CD14-positive monocyte (primary cell): ENCODE measurements around the gene NTRK3. TPM values are rescaled to one million over a fixed set of nuclear protein-coding genes. Genes with fewer than 3 reads are reported as not detected.

Experiments used
- DNase-seq, 3 donors: peaks; one replicate each; pipeline ENCODE4 v3.0.0-alpha.2; 2011 to 2022
- H2AFZ ChIP-seq: 2 replicates; pipeline ENCODE4 v1.6.0; 2012; ENCODE audit warnings: mild to moderate bottlenecking, low read depth, low read length, inconsistent platforms; ENCODE audit not compliant: insufficient read depth, poor library complexity, severe bottlenecking
- H3K27ac ChIP-seq, 2 donors: 1 replicate in 1 of 2; 2 replicates in 1 of 2; pipeline ENCODE4 v1.5.1; 2012 to 2013; ENCODE audit warnings: low read length in 2 of 2, control low read depth in 1 of 2, inconsistent platforms in 1 of 2, low read depth in 1 of 2, mild to moderate bottlenecking in 1 of 2
- H3K27me3 ChIP-seq, 2 donors: one replicate each; pipeline versions ENCODE4 v1.6.0 to v1.6.1; 2011 to 2013; ENCODE audit warnings: low read length in 2 of 2; ENCODE audit not compliant: control insufficient read depth in 2 of 2, insufficient read depth in 2 of 2
- H3K36me3 ChIP-seq, 2 donors: replicated peaks in 1 of 2; 1 replicate in 1 of 2; 2 replicates in 1 of 2; pipeline versions ENCODE4 v1.5.1 to v1.6.1; 2012 to 2013; ENCODE audit warnings: low read length in 2 of 2, control low read depth in 1 of 2, inconsistent platforms in 1 of 2, mild to moderate bottlenecking in 1 of 2; ENCODE audit not compliant: insufficient read depth in 2 of 2, control insufficient read depth in 1 of 2
- H3K4me1 ChIP-seq, 2 donors: 1 replicate in 1 of 2; 2 replicates in 1 of 2; pipeline versions ENCODE4 v1.5.1 to v1.6.1; 2012 to 2013; ENCODE audit warnings: low read length in 2 of 2, control low read depth in 1 of 2, inconsistent platforms in 1 of 2, mild to moderate bottlenecking in 1 of 2, moderate library complexity in 1 of 2; ENCODE audit not compliant: insufficient read depth in 2 of 2, control insufficient read depth in 1 of 2
- H3K4me2 ChIP-seq: replicated peaks from 2 replicates; pipeline ENCODE3; 2012; ENCODE audit warnings: low read length, moderate library complexity, mild to moderate bottlenecking; ENCODE audit not compliant: poor library complexity, severe bottlenecking; ENCODE audit errors: extremely low read depth
- H3K4me3 ChIP-seq, 3 experiments: fragments of 200-600 bp in 1 of 3; sonication (generic) in 1 of 3; replicated peaks in 1 of 3; 1 replicate in 2 of 3; 2 replicates in 1 of 3; pipeline ENCODE4 v1.5.1; 2011 to 2013; ENCODE audit warnings: low read length in 3 of 3, mild to moderate bottlenecking in 3 of 3, control low read depth in 2 of 3, low read depth in 2 of 3, inconsistent platforms in 1 of 3, moderate library complexity in 1 of 3
- H3K79me2 ChIP-seq: 2 replicates; pipeline ENCODE4 v1.6.0; 2012; ENCODE audit warnings: mild to moderate bottlenecking, control low read depth, inconsistent platforms, low read length, moderate library complexity; ENCODE audit not compliant: insufficient read depth
- H3K9ac ChIP-seq: 2 replicates; pipeline ENCODE4 v1.6.0; 2017; ENCODE audit warnings: low read length, mild to moderate bottlenecking; ENCODE audit not compliant: insufficient read depth, poor library complexity, severe bottlenecking
- H3K9me3 ChIP-seq, 2 donors: replicated peaks in 1 of 2; 1 replicate in 1 of 2; 2 replicates in 1 of 2; pipeline versions ENCODE4 v1.5.1 to v1.6.1; 2012 to 2013; ENCODE audit warnings: low read length in 2 of 2, control low read depth in 1 of 2; ENCODE audit not compliant: control insufficient read depth in 1 of 2, insufficient read depth in 1 of 2
- H4K20me1 ChIP-seq: 2 replicates; pipeline ENCODE4 v1.6.0; 2012; ENCODE audit warnings: mild to moderate bottlenecking, low read length, control low read depth, moderate library complexity; ENCODE audit not compliant: insufficient read depth
- H3K27ac Mint-ChIP-seq, 7 donors: one replicate each; pipeline ENCODE4 v1.8.0; 2020; ENCODE audit warnings: mild to moderate bottlenecking in 7 of 7, mixed read lengths in 7 of 7, moderate library complexity in 6 of 7, inconsistent platforms in 2 of 7
- H3K27me3 Mint-ChIP-seq, 3 donors: one replicate each; pipeline ENCODE4 v1.8.0; 2021 to 2022; ENCODE audit warnings: low read depth in 3 of 3, mild to moderate bottlenecking in 3 of 3, mixed read lengths in 3 of 3, moderate library complexity in 3 of 3, inconsistent platforms in 1 of 3
- H3K36me3 Mint-ChIP-seq, 2 donors: one replicate each; pipeline ENCODE4 v1.8.0; 2020; ENCODE audit warnings: mixed read lengths in 2 of 2, inconsistent platforms in 1 of 2, mild to moderate bottlenecking in 1 of 2
- H3K4me1 Mint-ChIP-seq: one replicate; pipeline ENCODE4 v1.8.0; 2020; ENCODE audit warnings: mild to moderate bottlenecking, mixed read lengths
- H3K4me3 Mint-ChIP-seq, 2 donors: one replicate each; pipeline ENCODE4 v1.8.0; 2020; ENCODE audit warnings: mild to moderate bottlenecking in 2 of 2, mixed read lengths in 2 of 2, moderate library complexity in 1 of 2
- H3K9me3 Mint-ChIP-seq, 7 donors: one replicate each; pipeline ENCODE4 v1.8.0; 2020 to 2022; ENCODE audit warnings: mixed read lengths in 7 of 7, mild to moderate bottlenecking in 6 of 7, moderate library complexity in 6 of 7, inconsistent platforms in 2 of 7
- CTCF ChIP-seq: fragments of 200-600 bp; IDR thresholded peaks from one replicate; pipeline ENCODE4 v1.8.0; 2022; ENCODE audit warnings: antibody characterized with exemption, mild to moderate bottlenecking
- WGBS: methylation state at CpG from one replicate; pipeline ENCODE4 v1.1.5; 2013; ENCODE audit warnings: missing lambda C conversion rate; ENCODE audit not compliant: insufficient coverage; 5-methylcytosine and 5-hydroxymethylcytosine counted together
- intact Hi-C, 2 donors: fragments of 100-400 bp; cut with micrococcal nuclease; formaldehyde crosslinking; loops; one replicate each; pipeline versions ENCODE4 v1.15.0 to v1.15.1; 2023
- polyA plus RNA-seq, 3 donors: library from polyadenylated mRNA; depleted of rRNA in 1 of 3; unstranded in 2 of 3; stranded (reverse) in 1 of 3; fragments of 300-500 nt in 2 of 3; fragments of >200 nt in 1 of 3; fragmentation: Illumina TruSeq in 2 of 3; gene quantifications; 1 replicate in 2 of 3; 2 replicates in 1 of 3; pipeline ENCODE4 v1.2.3, GENCODE V29; 2012 to 2021

The NTRK3 gene
- polyA plus RNA-seq, 3 donors, result not detected

DNA sequence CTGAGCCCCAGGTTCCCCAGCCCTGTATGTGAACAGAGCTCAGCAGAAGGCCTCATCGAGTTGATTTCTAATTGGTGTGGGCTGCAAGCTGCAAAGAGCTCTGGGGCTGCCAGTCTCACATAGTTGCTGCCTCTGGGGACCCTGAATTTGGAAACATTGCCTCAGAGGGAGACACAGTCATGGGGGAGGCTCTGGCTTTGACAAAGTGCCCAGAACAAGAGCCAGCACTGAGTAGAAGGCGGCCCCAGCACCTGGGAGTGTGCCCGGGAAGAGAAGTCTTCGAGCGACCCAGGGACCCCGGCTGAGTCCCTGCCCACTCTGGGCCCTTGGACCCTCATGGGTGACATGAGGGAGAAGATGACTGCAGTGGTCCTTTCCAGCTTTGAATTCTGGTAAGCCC lies 7.3 kb downstream of the NTRK3 start:
- no peak overlapping the region for H3K27ac Mint-ChIP-seq
- TF ChIP-seq CTCF, result no peak
- Histone ChIP-seq H3K4me2 (no peak overlapping the region), H3K27me3 (peaks cover 0 to 11% of the 10 kb centered on the region in 2 donors), H2AFZ (no peak overlapping the region), H3K27ac (no peak overlapping the region), H3K79me2 (no peaks in the 10 kb centered on the region), H4K20me1 (no peaks in the 10 kb centered on the region), H3K36me3 (no peaks in the 10 kb centered on the region), H3K4me3 (no peak overlapping the region), H3K9ac (no peak overlapping the region), H3K4me1 (peaks cover 0 to 2% of the 10 kb centered on the region in 2 donors), H3K9me3 (no peaks in the 10 kb centered on the region)
- H3K9me3 Mint-ChIP-seq, result peaks cover 0 to 4% (median 0%) of the 10 kb centered on the region in 7 donors
- H3K27me3 Mint-ChIP-seq, result peaks cover 17 to 31% (median 21%) of the 10 kb centered on the region in 3 donors
- H3K4me1 Mint-ChIP-seq, result peaks cover 5% of the 10 kb centered on the region
- DNase-seq, result no peak
- H3K36me3 Mint-ChIP-seq, result no peaks in the 10 kb centered on the region
- H3K4me3 Mint-ChIP-seq, result no peak overlapping the region
- 95% methylated on average over 6 of the region's 6 CpGs for WGBS
- intact Hi-C loops, result no loop called here

GRCh38 chr15:88247914-88248313 lies 8.6 kb downstream of the NTRK3 start:
- peaks cover 5% of the 10 kb centered on the region for H3K4me1 Mint-ChIP-seq
- no peak overlapping the region for H3K4me3 ChIP-seq
- no peaks in the 10 kb centered on the region for H4K20me1 ChIP-seq
- H3K9me3 ChIP-seq, result no peaks in the 10 kb centered on the region
- H3K9me3 Mint-ChIP-seq, result no peaks in the 10 kb centered on the region
- H2AFZ ChIP-seq, result no peak overlapping the region
- no peaks in the 10 kb centered on the region for H3K36me3 ChIP-seq
- no peak for DNase-seq
- no peak for TF ChIP-seq CTCF
- no peak overlapping the region for H3K27ac ChIP-seq
- H3K9ac ChIP-seq, result no peak overlapping the region
- no peak overlapping the region for H3K4me2 ChIP-seq
- no peak overlapping the region for H3K4me3 Mint-ChIP-seq
- 87% methylated on average over 2 of the region's 4 CpGs for WGBS
- H3K36me3 Mint-ChIP-seq, result no peaks in the 10 kb centered on the region
- H3K27me3 ChIP-seq, result no peaks in the 10 kb centered on the region
- intact Hi-C loops, result no loop called here
- peaks cover 8 to 18% (median 8%) of the 10 kb centered on the region in 3 donors for H3K27me3 Mint-ChIP-seq
- H3K27ac Mint-ChIP-seq, result no peak overlapping the region
- H3K4me1 ChIP-seq, result peaks cover 0 to 2% of the 10 kb centered on the region in 2 donors
- no peaks in the 10 kb centered on the region for H3K79me2 ChIP-seq
